IPS DF 4.7 (cell line): Measurements from ENCODE around the gene CAPN15.

Experiments
- DNase-seq: peaks from one replicate; pipeline ENCODE4 v3.0.0-alpha.2; 2013; ENCODE audit warnings: low spot score; ENCODE audit errors: extremely low read depth

The CAPN15 gene

DNA sequence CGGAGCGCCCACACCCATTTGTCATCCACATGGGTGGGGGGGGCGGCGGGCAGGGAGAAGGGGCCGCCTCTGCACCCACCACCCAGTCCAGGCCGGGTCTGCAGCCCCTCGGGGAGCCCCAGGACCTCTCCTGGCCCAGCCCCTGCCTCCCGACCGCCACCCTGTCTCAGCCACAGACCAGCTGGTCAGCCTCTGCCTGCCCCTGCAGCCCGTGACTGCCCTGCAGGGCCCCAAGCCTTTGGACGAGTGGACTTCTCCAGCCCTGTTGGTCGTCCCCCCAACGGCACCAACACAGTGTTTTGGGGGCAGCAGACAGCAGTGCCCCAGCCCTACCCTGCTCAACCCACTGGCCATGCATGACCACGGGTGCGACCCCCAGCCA, 33.9 kb downstream of the CAPN15 start:
- DNase-seq = no peak

GRCh38 chr16:561957-562938, 34.7 kb downstream of the CAPN15 start:
- no peak for DNase-seq

DNA sequence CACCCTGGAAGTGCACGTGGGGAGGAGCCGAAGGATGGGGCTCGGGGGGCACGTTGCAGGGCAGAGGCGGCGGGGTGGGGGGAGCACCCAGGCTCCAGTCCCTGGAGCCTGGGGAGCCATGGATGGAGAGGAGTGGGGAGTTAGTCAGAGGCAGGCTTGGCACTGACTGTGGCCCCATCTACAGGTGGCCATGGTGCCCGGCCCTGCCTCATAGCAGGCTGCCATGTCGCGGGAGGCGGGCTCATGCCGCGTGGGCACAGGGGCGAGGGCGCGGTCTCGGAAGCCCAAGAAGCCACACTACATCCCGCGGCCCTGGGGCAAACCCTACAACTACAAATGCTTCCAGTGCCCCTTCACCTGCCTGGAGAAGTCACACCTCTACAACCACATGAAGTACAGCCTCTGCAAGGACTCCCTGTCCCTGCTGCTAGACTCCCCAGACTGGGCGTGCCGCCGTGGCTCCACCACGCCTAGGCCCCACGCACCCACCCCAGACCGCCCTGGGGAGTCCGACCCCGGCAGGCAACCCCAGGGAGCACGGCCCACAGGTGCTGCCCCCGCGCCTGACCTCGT, 35.6 kb downstream of the CAPN15 start:
- no peak for DNase-seq

DNA sequence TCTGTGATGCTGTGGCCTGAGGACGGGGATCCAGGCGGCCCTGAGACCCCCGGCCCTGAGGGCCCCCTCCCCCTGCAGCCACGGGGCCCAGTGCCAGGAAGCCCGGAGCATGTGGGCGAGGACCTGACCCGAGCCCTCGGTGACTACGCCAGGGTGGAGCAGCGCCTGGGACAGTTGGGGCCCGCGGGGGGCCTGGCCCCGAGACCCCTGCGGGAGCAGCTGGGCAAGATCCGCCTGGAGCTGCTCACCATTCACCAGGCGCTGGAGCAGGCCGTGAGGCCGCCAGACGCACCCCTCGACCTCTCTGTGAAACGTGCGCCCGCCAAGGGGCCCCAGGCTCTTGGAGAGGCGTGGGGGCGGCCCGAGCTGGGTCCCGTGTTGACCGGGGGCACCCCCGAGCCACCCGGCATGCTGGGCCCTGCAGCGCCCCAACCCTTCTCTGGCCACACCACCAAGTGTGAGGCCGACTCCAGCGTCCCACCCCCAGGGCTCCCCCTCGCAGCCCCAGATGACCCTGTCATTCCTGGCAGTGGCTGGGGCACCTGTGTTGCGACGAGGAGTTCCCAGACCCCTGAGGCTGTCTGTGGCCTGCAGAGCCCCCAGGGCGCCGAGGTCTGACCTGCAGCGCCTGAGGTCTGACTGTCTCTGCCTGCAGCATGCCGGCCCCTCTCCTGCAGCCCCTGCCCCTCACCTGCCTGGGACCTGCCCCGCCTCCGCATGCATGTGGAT, 37.3 kb downstream of the CAPN15 start:
- DNase-seq = no peak

DNA sequence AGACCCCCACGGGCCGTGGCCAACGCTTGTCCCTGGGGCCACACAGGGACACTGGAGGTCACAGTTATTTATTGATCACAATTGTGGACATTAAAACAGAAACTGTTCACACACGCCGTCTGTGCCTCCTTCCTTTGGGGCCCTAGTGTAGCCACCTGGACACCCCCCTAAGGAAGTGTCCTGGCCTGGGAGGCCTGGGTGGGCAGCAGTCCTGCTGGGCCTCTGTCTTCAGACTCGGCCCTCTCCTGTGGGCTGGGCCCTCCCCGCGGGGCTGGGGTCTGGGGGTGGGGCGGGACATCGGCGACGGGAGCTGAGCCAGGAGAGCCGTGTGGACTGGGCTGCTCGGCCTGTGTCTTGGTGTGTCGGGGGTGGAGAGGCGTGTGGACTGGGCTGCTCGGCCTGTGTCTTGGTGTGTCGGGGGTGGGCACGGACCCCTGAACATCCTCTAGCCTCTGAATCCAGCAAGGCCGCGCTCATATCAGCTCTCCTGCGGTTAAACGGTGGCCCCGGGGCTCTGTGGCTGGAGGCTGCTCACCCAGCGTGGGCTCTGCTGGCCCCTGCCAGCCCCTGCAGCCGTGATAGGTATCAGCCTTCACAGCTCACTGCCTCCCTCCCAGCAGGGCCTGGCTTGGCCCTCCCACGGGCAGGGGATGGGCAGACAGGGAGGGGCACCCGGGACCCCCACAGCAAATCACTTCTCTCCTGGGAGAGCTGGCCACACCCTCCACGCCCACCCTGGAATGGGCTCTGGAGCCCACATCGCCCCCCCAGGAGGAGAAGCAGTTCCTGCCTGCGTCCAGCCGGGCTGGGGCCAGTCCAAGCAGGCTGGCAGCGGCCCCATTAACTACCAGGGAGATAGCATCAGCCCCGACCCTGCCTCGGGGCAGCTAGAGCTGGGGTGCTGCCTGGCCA, 38.2 kb downstream of the CAPN15 start:
- DNase-seq = no peak

- DNase-seq = no peak
These were observed 39.2 kb downstream of the CAPN15 start, which contains the start of gene NHLRC4 for GRCh38 chr16:566475-567372. NHLRC4 (plus strand) TSS chr16:567005; CDS start chr16:568048, 1,043 bp downstream.

GRCh38 chr16:567373-568256, 40.1 kb downstream of the CAPN15 start:
- no peak for DNase-seq

DNA sequence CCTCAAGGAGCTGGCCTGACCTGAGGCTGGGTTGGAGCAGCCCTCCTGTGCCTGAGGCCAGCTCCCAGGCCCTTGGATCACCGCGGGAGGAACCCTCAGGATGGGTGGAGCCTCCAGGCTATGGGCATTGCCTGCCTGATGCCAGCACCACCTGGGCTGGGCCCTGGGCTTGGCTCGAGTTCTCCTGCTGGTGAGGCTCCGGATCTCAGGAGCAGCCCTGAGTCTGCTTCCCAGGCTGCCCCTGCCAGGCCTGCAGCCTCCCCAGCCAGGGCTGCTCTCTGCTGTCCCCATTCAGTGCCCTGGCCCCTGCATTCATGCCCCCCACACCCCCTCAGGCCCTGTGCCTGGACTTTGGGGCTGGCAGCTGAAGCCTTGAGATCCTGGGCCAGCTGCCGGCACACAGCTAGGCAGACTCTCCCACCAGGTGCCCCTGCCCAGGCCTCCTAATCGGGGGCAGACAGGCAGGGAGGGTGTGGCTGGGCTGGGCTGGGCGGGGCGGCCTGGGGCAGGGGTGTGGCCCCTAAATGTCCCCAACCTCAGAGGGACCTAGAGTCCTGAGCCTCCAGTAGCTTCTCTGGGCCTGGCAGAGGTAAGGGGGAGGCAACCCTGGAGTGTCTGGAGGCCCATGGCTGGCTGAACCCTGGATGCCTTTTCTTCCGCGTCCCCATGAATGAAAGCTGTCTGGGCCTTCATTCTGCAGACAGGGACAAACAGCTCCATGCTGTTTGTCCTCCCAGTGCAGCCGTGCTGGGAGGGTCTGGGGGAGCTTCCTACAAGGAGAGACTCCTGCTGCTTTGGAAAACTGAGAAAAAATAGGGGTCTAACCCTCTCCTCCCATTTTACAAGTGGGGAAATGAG, 41.1 kb downstream of the CAPN15 start:
- DNase-seq = no peak

GRCh38 chr16:569445-570254, 42.1 kb downstream of the CAPN15 start, which contains the start of gene PIGQ:
PIGQ (plus strand) TSS chr16:569968; CDS start chr16:574075, 4,107 bp downstream.
- no peak for DNase-seq

- DNase-seq = no peak
These were observed 45.5 kb downstream of the CAPN15 start for GRCh38 chr16:572865-573650.

DNA sequence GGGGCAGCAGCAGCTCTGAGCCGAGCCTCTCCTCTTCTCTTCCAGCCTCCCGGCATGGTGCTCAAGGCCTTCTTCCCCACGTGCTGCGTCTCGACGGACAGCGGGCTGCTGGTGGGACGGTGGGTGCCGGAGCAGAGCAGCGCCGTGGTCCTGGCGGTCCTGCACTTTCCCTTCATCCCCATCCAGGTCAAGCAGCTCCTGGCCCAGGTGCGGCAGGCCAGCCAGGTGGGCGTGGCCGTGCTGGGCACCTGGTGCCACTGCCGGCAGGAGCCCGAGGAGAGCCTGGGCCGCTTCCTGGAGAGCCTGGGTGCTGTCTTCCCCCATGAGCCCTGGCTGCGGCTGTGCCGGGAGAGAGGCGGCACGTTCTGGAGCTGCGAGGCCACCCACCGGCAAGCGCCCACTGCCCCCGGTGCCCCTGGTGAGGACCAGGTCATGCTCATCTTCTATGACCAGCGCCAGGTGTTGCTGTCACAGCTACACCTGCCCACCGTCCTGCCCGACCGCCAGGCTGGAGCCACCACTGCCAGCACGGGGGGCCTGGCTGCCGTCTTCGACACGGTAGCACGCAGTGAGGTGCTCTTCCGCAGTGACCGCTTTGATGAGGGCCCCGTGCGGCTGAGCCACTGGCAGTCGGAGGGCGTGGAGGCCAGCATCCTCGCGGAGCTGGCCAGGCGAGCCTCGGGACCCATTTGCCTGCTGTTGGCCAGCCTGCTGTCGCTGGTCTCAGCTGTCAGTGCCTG, 46.7 kb downstream of the CAPN15 start:
- DNase-seq = no peak

GRCh38 chr16:575354-576196, 48.1 kb downstream of the CAPN15 start:
- DNase-seq = no peak

DNA sequence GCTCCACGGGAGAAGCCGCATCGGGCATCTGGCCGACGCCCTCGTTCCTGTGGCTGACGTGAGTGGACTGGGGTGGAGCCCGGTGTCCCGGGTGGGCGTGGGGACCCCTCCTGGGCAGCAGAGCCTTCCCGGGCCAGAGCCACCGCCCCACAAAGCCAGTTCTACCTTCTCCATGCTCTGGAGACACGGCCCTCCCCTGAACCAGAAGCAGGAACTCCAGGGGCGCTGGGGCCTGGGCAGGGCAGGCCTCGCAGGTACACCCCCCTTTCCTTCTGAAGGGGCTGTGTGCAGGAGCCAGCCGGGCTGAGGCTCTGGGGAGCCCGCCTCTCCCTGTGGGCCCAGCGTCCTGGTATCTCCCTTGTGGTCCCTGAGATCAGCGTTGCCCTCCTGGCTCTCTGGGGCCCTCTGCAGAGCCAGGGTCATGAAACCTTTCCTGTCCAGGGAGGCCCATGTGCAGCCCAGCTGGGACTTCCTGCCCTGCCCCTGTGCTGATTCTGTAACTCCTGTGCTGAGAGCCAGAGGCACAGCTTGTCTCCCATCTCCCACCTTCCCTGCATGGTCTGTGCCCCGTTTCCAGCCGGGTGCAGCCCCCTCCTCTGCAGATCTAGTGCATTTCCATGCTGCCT, 48.8 kb downstream of the CAPN15 start:
- DNase-seq = no peak

GRCh38 chr16:576823-577201, 49.3 kb downstream of the CAPN15 start:
- no peak for DNase-seq
